ENCODE results near the gene AGBL4.

Gene AGBL4

GRCh38 chr1:48988633-48989197, 1035.0 kb downstream of the AGBL4 start:
- H3K4me3 ChIP-seq (ENCODE audit: low read depth, low read length): no peak overlapping the region
- in situ Hi-C loops (cut with HindIII; ENCODE audit: low sequenced_read_pairs): no loop called here
- no peak for DNase-seq (ENCODE audit: low read depth, low spot score)
- TF ChIP-seq, protein P1, sequence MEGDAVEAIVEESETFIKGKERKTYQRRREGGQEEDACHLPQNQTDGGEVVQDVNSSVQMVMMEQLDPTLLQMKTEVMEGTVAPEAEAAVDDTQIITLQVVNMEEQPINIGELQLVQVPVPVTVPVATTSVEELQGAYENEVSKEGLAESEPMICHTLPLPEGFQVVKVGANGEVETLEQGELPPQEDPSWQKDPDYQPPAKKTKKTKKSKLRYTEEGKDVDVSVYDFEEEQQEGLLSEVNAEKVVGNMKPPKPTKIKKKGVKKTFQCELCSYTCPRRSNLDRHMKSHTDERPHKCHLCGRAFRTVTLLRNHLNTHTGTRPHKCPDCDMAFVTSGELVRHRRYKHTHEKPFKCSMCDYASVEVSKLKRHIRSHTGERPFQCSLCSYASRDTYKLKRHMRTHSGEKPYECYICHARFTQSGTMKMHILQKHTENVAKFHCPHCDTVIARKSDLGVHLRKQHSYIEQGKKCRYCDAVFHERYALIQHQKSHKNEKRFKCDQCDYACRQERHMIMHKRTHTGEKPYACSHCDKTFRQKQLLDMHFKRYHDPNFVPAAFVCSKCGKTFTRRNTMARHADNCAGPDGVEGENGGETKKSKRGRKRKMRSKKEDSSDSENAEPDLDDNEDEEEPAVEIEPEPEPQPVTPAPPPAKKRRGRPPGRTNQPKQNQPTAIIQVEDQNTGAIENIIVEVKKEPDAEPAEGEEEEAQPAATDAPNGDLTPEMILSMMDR (IDR thresholded peaks at IDR 0.05; ENCODE audit: low read depth, low read length): no peak

DNA sequence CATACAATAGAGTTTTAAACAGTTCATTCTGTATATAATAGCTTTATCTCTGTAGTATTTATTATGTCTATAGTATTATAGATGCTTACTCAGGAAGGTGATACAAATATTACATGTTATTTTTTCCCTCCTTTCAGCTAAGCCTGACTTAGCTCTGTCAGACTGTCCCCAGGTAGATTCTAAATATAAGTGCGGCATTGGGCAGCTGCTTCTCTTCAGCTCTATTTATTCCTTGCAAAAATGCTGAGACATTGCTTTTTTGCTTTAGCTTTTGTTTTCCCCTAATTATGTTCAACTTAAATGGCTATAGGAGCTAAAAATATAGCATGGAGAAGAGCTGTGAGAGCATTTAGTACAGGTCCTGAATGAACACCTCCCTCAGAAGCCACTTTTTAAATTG, 1043.8 kb downstream of the AGBL4 start:
- in situ Hi-C loops (cut with HindIII; ENCODE audit: low sequenced_read_pairs): no loop called here
- TF ChIP-seq, protein P1 (IDR thresholded peaks at IDR 0.05; ENCODE audit: low read depth, low read length): no peak
- no peak for DNase-seq (ENCODE audit: low read depth, low spot score)
- no peak overlapping the region for H3K4me3 ChIP-seq (ENCODE audit: low read depth, low read length)

GRCh38 chr1:48978413-48978812, 1045.3 kb downstream of the AGBL4 start:
- no peak for DNase-seq (ENCODE audit: low read depth, low spot score)
- in situ Hi-C loops (cut with HindIII; ENCODE audit: low sequenced_read_pairs): no loop called here
- H3K4me3 ChIP-seq (ENCODE audit: low read depth, low read length): no peak overlapping the region
- TF ChIP-seq, protein P1 (IDR thresholded peaks at IDR 0.05; ENCODE audit: low read depth, low read length): no peak

- TF ChIP-seq, protein P1 (IDR thresholded peaks at IDR 0.05; ENCODE audit: low read depth, low read length): no peak
- in situ Hi-C loops (cut with HindIII; ENCODE audit: low sequenced_read_pairs): no loop called here
- H3K4me3 ChIP-seq (ENCODE audit: low read depth, low read length): no peak overlapping the region
- DNase-seq (ENCODE audit: low read depth, low spot score): no peak
Measured at GRCh38 chr1:48977273-48977672, 1046.5 kb downstream of the AGBL4 start.

- no peak for DNase-seq (ENCODE audit: low read depth, low spot score)
- TF ChIP-seq, protein P1 (IDR thresholded peaks at IDR 0.05; ENCODE audit: low read depth, low read length): no peak
- in situ Hi-C loops (cut with HindIII; ENCODE audit: low sequenced_read_pairs): no loop called here
- H3K4me3 ChIP-seq (ENCODE audit: low read depth, low read length): no peak overlapping the region
Measured at GRCh38 chr1:48969971-48970370, 1053.8 kb downstream of the AGBL4 start.

DNA sequence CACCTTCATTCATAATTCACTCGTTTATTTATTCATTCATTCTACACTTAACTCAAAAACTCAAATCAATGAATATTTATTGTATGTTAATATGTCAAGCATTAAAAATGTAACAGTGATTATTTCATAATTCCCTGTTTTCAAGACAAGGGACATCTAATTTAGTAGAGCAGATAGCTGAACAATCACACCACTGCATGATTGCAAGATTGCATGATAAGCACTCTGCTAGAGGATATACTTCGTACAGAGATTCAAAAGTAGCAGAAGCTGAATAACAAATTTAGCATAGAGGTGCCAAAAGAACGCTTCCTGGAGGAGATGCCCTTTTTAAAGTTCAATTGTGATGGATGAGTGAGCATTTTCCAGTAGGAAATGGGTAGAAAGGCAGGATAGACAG, 1056.4 kb downstream of the AGBL4 start:
- TF ChIP-seq, protein P1 (IDR thresholded peaks at IDR 0.05; ENCODE audit: low read depth, low read length): no peak
- H3K4me3 ChIP-seq (ENCODE audit: low read depth, low read length): no peak overlapping the region
- DNase-seq (ENCODE audit: low read depth, low spot score): no peak
- in situ Hi-C loops (cut with HindIII; ENCODE audit: low sequenced_read_pairs): no loop called here

GRCh38 chr1:48966583-48966982, 1057.2 kb downstream of the AGBL4 start:
- no peak overlapping the region for H3K4me3 ChIP-seq (ENCODE audit: low read depth, low read length)
- DNase-seq (ENCODE audit: low read depth, low spot score): no peak
- TF ChIP-seq, protein P1 (IDR thresholded peaks at IDR 0.05; ENCODE audit: low read depth, low read length): no peak
- in situ Hi-C loops (cut with HindIII; ENCODE audit: low sequenced_read_pairs): no loop called here
